ENCODE measurements around the gene DIDO1. TPM values are rescaled to one million over a fixed set of nuclear protein-coding genes. Genes with fewer than 3 reads are reported as not detected.

The DIDO1 gene
- total and polyA plus RNA-seq, 12 donors = 19.0 to 51.3 (median 37.3) TPM

DNA sequence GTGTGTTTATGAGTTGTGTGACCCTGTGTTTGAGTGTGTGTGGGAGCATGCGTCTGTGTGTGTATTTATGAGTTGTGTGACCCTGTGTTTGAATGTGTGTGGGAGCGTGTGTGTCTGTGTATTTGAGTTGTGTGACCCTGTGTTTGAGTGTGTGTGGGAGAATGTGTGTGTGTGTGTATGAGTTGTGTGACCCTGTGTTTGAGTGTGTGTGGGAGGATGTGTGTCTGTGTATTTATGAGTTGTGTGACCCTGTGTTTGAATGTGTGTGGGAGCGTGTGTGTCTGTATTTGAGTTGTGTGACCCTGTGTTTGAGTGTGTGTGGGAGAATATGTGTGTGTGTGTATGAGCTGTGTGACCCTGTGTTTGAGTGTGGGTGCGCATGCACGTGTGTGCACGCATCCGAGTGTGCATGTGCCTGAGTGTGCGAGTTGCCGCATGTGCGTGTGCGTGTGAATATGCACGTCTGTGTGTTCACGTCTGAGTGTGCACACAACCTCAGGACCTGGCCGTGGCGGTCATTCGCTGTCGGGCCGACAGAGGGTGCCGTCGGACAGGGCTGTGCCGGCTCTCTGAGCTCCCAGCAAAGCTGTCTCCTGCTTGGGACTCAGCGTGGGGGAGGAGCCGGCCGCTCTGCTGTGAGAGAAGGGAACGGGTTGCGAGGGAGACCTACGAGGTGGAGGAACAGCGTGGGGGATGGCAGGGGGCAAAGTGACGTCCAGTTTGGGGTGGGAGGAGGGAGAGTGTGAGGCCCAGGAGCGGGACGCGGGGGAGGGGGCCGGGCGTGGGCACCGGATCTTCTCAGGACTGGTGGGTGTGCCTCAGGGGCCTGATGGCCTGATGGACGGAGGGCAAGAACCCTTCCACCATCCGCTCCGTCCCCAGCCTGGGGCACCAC lies 45.9 kb upstream of the DIDO1 start:
- intact Hi-C loops (cut with DNase I) = loop anchor here in 1 of 2 donors (2.0 kb wide), 1 partner anchor 37 kb away; no protein-coding TSS in a partner anchor
- Histone ChIP-seq H3K36me3 (replicated peaks in 1 of 2) (no peaks in the 10 kb centered on the region), H3K4me3 (peak overlapping the region in 1 of 4 donors; percentile 26), H3K4me1 (replicated peaks in 1 of 2) (peaks cover 0 to 8% of the 10 kb centered on the region in 2 donors), H3K27ac (no peak overlapping the region), H3K27me3 (peaks cover 38% of the 10 kb centered on the region), H3K9me3 (replicated peaks in 1 of 3) (no peaks in the 10 kb centered on the region)
- TF ChIP-seq, protein P1, sequence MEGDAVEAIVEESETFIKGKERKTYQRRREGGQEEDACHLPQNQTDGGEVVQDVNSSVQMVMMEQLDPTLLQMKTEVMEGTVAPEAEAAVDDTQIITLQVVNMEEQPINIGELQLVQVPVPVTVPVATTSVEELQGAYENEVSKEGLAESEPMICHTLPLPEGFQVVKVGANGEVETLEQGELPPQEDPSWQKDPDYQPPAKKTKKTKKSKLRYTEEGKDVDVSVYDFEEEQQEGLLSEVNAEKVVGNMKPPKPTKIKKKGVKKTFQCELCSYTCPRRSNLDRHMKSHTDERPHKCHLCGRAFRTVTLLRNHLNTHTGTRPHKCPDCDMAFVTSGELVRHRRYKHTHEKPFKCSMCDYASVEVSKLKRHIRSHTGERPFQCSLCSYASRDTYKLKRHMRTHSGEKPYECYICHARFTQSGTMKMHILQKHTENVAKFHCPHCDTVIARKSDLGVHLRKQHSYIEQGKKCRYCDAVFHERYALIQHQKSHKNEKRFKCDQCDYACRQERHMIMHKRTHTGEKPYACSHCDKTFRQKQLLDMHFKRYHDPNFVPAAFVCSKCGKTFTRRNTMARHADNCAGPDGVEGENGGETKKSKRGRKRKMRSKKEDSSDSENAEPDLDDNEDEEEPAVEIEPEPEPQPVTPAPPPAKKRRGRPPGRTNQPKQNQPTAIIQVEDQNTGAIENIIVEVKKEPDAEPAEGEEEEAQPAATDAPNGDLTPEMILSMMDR (IDR thresholded peaks at IDR 0.05) = peak; percentile 73 to 95 (median 90)
- TF ChIP-seq POLR2A (IDR thresholded peaks at IDR 0.05) = no peak
- 3 to 13% (median 4%) methylated on average over 14 to 38 of the region's 38 CpGs for WGBS, 4 donors
- peak; percentile 84 to 93 (median 89) for DNase-seq

- no peaks in the 10 kb centered on the region for H3K36me3 ChIP-seq (replicated peaks in 1 of 2)
- no peak overlapping the region for H3K4me3 ChIP-seq
- no peak for DNase-seq
- H3K9me3 ChIP-seq (replicated peaks in 1 of 3) = no peaks in the 10 kb centered on the region
- H3K27me3 ChIP-seq = peaks cover 32% of the 10 kb centered on the region
- intact Hi-C loops (cut with DNase I) = loop anchor here in 1 of 2 donors (2.0 kb wide), 1 partner anchor 37 kb away; no protein-coding TSS in a partner anchor
- no peak overlapping the region for H3K27ac ChIP-seq
- H3K4me1 ChIP-seq (replicated peaks in 1 of 2) = peaks cover 0 to 8% of the 10 kb centered on the region in 2 donors
- 66 to 75% (median 71%) methylated on average over 9 to 10 of the region's 10 CpGs for WGBS, 4 donors
- TF ChIP-seq, protein P1 (IDR thresholded peaks at IDR 0.05) = no peak
- TF ChIP-seq POLR2A (IDR thresholded peaks at IDR 0.05) = no peak
Observed at GRCh38 chr20:62971211-62971949, 45.1 kb upstream of the DIDO1 start.

GRCh38 chr20:62970307-62971210 lies 44.3 kb upstream of the DIDO1 start:
- H3K4me3 ChIP-seq = no peak overlapping the region
- no peak for DNase-seq
- WGBS, 4 donors = 59 to 71% (median 67%) methylated on average over 6 to 33 of the region's 33 CpGs
- H3K4me1 ChIP-seq (replicated peaks in 1 of 2) = peaks cover 0 to 8% of the 10 kb centered on the region in 2 donors
- H3K27ac ChIP-seq = no peak overlapping the region
- H3K36me3 ChIP-seq (replicated peaks in 1 of 2) = no peaks in the 10 kb centered on the region
- H3K27me3 ChIP-seq = peaks cover 27% of the 10 kb centered on the region
- intact Hi-C loops (cut with DNase I) = loop anchor here in 1 of 2 donors (2.0 kb wide), 1 partner anchor 38 kb away; no protein-coding TSS in a partner anchor
- no peaks in the 10 kb centered on the region for H3K9me3 ChIP-seq (replicated peaks in 1 of 3)
- TF ChIP-seq POLR2A (IDR thresholded peaks at IDR 0.05) = no peak
- TF ChIP-seq, protein P1 (IDR thresholded peaks at IDR 0.05) = no peak
